NCI-H2107 treated with DMSO at 0.1 percent for 48 hours (cell line): ENCODE results near the gene EIF3I.

Experiments used
- DNase-seq: peaks from one replicate; lab custom pipeline; 2025; ENCODE audit not compliant: unreplicated experiment; lab: John Stamatoyannopoulos, UW

Gene EIF3I

DNA sequence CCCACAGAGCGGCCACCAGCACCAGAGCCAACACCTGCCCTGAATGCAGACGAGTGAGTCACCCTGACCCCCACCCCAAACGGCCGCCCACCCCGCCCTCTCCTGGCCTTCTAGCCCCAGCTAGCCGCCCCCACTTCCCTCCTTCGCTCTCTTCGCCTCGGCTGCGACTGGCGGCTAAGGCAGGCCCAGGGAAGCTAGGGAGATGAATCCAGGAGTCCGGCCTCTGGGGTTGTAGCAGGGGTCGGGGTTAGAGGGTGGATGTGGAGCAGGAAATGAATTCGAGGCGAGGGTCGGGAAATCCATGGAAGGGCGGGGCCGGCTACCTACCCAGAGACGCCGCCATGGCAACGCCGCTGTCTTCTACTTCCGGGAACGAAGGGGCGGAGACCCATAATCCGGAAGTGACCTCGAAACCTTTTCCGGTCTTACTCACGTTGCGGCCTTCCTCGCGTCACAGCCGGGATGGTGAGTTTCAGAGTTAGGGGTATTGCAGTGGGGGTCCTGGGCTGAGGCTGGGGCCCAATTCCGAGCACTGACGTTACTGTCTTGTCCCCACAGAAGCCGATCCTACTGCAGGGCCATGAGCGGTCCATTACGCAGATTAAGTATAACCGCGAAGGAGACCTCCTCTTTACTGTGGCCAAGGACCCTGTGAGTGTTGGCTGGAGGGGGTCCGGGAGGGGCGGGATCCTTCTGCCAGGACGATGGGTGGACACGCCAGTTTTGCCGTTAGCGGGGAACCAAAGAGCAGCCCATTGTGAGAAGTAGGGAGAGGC, at the start of gene EIF3I, which contains the start of gene TMEM234:
Gene EIF3I, plus strand, starts transcription at position 428 of the 776 bp plus-strand sequence. Its CDS starts 35 bp downstream, at position 463.
Gene TMEM234, minus strand, starts transcription at position 374 of the 776 bp plus-strand sequence. Its CDS starts 31 bp downstream, at position 343.
- DNase-seq, result peak; percentile 81

DNA sequence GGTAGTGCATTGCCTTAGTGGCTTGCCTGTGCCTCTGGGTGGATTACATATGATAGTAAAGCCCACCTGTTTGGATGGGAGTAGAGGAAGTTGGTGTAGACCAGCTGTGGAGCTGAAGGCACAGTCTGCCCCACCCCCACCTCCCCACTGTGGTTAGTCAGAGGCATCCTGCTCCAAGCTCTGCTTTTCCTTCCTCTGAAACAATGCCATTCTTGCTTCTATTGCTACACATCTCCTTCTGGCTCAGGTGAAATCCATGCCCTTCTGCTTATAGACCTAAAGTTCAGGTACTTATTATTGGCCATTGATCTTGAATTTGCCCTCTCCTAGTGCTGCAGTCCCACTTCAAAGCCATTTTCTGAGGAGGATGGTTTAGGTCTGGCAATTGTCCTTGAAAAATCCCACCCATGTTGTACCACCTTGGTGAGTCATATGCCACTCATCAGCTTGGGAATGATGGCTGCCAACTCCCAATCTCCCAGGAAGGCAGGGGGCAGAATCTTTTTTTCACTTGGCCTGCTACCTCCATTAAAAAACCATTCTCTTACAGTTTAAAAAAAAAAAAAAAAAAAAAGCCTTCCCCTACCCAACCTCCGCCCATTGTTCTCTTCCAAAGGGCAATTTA, 49.5 kb upstream of the EIF3I start:
- DNase-seq, result no peak

DNA sequence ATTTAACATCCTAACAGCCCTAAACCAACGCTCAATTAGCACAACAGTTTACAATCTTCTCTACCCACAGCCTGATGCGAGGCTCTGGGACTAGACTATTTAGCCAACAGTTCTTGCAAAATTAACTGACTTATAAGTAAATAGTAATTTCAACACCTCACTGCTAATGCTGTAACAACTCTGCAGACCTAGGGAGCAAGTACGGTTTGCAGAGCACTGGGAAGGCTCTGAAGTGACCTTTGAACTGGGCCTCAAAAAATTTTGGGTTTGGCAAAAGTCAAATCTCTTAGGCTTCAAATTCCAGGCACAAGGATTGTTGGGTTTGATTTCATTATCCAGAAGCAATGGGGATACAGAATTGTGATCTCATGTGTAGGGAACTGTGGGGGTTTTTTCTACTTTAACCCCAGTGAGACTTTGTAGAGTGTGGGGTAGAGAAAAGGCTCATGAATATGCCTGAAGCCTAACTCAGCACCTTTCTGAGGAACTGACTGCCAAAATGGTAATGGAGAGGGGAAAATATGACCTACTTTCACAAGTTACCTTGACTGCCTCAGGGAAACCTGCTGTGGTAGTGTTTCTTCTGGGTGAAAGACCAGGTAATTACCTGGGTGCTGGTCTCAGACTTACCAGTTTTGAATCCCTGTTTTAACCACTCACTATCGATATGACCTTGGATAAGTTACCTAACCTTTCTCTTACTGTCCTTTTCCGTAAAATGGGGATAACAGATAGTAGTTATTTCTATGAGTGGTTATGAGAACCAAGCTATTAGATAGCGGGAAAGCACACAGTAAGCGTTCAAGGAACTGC, 43.6 kb upstream of the EIF3I start:
- DNase-seq, result no peak

DNA sequence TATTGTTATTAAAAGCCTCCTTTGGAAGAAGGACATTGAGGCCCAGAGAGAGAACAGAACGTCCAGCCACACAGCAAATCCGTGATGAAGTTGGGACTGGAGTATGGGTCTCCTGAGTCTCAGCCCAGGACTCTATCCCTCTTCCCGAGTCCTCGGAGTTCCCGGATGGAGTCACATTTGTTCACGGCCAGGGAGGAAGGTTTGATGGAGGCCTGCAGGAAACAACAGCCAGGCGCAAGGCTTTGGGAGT, 43.1 kb upstream of the EIF3I start:
- no peak for DNase-seq

DNA sequence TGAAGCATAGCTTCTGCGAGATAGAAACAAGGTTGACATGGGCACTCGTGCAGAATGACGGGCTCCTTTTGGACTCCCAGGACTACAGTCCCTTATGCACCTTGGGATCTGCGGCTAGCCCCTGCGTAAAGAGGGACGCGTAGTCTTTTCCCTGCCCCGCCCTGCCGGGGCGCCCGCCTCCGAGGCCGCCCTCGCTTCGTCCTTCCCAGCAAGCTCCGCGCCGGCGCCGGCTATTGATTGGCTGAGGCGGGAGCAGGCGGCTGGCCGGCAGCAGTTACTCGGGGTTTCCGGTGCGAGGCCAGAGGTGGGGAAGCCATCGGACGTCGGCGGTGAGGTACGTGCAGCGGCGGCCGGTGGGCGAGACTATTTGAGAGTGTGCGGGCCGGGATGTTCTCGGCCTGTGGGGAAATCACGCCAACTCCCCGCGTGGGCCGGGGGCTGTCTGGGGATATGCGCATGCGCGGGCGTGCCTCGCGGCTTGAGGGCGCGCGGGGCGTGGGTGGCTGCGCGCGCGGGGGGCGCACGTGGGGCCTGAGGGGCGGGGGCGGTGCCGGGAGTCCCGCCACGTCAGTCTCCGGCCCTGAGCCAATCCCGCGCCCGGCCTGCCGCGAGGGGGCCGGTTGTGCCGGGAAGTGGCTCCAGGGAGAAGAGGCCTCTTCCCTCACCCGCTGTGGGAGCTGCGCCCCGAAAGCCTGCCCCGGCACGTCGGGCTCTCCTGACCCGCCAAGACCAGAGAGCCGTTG, 42.6 kb upstream of the EIF3I start, which contains the start of gene TXLNA:
Gene TXLNA, plus strand, starts transcription at position 233 of the 743 bp plus-strand sequence. CDS start 671 bp downstream, outside the sequence.
- peak; percentile 93 for DNase-seq

DNA sequence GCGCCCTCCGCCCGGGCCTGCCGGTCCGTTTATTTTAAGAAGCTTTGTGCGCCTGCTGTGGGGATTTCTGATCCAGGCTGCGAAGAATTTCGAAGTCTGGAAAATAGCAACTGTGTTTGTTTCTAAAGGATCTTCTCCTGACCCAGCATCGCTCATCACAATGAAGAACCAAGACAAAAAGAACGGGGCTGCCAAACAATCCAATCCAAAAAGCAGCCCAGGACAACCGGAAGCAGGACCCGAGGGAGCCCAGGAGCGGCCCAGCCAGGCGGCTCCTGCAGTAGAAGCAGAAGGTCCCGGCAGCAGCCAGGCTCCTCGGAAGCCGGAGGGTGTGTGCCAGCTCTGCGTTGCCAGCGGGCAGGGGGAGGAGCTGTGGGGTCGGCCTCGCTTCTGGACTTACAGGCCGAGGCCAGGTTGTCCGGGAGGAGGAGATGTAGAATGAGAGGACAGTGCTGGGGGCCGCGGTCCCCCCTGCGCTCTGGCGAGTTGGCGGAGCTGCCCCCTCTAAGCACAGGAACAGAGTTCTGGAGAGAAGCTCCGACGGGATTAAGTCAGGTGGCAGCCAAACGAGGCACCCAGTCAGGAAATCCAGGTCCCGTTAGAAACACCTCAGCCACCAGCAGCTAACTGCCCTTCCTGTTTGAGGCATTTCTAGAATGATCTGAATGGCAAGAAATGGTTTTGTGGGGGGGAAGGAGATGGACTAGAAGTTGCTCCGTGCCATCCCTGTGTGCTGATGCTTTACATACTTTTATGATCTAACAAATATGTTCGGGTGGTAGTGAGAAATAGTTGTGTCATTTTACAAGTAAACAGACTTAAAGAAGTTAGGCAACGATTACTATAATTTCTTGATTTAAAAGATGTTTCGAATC, 41.8 kb upstream of the EIF3I start:
- no peak for DNase-seq

DNA sequence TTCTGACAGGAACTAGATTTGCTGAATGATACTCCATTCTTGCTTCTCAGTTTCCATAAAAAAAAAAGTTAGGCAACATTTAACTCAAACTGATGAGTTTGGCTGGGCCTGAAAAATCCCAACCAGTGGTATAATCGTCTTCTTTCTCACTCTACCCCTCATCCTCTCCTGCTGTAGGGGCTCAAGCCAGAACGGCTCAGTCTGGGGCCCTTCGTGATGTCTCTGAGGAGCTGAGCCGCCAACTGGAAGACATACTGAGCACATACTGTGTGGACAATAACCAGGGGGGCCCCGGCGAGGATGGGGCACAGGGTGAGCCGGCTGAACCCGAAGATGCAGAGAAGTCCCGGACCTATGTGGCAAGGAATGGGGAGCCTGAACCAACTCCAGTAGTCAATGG, 41.1 kb upstream of the EIF3I start:
- no peak for DNase-seq

DNA sequence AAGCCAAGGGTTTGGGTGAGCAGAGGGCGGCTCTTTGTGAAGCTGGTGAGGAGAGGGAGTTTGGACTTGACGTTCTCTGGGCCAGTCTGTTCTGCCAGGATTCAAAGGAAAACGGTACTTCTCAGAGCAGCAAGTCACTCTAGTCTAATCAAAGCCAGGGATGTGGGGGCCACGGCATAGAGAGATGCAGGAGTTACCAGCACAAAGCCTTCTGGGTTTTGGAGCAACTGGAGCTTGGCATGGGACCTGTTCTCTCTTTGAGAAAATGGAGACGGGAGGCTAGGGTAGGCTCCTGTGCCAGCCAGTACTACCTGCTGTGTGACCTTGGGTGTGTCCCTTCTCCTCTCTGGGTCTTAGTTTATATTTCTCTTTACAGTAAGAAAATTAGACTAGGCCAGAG, 40.6 kb upstream of the EIF3I start:
- no peak for DNase-seq

DNA sequence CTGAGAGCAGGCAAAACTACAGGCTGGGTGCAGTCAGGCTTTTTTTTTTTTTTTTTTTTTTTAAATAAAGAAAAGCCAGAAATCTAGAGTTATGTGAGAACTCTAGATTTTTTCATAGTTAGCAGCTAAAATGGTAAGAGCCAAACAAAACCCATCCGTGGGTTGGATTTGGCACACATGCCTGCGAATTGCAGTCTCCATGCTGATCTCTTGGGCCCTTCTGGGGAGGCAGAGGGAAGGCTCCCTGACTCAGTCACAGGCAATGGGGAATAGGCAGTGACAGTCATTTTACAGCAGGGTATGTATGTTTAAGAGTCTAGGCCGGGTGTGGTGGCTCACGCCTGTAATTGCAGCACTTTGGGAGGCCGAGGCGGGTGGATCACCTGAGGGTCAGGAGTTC, 40.1 kb upstream of the EIF3I start:
- no peak for DNase-seq

DNA sequence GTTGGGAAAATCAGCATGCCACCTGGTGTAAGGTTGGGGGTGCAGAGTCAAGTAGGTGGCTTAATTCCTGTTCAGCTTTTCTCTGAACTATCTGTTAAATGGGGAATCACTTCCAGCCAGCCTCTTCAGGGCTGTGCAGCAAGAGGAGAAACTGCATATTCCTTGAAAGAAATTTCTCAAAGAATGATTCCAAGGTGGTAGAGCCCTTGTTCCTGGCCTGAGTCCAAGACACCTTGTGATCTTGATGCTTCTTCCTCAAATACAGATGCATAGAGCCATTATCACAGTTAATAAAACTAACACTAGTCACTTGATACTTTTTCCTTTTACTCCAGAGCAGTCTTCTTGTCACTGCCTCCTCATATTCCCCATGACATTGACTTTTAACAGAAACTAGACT, 37.6 kb upstream of the EIF3I start:
- DNase-seq, result no peak

DNA sequence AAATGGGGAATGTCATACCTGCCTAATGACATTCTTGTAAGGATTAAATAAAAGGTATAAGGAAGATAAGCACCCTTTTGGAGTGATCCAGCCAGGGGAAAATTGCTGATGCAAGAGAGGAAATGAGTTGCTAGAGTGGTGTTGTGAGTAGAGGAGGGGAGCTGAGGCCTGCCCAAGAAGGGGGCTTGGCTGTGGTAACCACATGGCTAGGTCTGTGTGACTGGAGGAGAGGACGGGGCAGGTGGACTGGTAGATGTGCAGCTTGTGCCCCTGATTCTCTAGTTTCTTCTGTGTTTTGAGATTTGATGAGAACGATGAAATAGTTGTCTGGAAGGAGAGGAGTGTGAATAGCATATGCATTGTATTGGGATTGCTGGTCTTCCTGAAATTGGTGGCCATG, 36.1 kb upstream of the EIF3I start:
- DNase-seq, result no peak

DNA sequence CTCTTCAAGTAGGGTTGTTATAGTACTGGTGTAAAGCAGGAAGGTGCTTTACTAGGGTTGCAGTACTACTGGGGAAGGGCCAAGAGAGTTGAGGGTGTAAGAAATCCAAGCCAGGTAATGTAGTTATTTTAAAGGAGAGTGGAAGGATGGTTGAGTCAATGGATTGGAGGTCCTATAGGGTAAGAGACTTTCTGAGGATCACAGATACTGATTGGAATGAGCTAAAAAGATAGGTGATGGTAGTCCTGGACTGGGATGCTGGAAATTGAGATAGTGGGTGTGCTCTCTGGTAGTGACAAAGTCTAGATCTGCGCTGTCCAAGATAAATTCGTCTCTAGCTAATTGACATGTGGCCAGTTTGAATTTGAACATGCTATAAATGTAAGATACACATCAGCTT, 35.7 kb upstream of the EIF3I start:
- no peak for DNase-seq

DNA sequence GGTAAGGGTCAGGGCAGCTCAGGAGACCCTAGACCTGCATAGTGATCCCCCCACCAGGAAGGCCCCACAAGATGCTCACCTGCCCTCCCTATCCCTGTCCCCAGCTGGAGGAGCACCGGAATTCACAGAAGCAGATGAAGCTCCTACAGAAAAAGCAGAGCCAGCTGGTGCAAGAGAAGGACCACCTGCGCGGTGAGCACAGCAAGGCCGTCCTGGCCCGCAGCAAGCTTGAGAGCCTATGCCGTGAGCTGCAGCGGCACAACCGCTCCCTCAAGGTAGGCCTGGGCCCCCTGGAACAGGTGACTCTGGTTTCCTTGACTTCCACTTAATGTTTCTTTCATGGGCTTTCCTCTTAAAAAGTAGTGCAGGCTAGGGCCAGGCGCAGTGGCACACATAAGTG, 34.4 kb upstream of the EIF3I start:
- no peak for DNase-seq

DNA sequence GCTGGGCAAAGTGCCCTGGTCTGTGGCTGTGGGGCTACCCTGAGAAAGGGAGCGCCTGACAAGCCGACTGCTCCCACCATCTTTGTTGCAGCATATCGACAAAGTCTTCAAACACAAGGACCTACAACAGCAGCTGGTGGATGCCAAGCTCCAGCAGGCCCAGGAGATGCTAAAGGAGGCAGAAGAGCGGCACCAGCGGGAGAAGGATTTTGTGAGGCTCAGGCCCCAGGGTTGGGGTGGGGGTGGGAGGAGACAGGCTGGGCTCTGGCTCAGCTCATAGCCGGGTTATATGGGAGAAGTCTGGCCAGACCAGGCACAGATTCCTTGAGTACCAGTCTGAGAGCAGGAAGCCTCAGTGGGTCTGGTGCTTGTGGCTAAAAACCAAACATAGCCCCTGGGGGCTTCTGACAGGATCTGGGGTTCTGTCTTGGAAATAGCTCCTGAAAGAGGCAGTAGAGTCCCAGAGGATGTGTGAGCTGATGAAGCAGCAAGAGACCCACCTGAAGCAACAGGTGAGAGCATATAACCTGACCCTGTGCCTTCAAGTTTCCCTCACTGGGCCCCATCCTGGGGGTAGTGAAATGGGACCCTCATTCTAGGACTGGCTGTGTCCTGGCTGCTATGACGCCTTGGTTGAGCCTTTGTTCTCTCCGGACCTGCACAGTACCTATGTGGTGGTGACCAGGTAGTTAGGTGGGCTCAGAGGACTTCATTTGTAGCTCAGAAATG, 29.8 kb upstream of the EIF3I start:
- no peak for DNase-seq

DNA sequence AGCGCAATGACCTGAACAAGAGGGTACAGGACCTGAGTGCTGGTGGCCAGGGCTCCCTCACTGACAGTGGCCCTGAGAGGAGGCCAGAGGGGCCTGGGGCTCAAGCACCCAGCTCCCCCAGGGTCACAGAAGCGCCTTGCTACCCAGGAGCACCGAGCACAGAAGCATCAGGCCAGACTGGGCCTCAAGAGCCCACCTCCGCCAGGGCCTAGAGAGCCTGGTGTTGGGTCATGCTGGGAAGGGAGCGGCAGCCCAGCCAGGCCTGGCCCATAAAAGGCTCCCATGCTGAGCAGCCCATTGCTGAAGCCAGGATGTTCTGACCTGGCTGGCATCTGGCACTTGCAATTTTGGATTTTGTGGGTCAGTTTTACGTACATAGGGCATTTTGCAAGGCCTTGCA, 27.2 kb upstream of the EIF3I start:
- no peak for DNase-seq

DNA sequence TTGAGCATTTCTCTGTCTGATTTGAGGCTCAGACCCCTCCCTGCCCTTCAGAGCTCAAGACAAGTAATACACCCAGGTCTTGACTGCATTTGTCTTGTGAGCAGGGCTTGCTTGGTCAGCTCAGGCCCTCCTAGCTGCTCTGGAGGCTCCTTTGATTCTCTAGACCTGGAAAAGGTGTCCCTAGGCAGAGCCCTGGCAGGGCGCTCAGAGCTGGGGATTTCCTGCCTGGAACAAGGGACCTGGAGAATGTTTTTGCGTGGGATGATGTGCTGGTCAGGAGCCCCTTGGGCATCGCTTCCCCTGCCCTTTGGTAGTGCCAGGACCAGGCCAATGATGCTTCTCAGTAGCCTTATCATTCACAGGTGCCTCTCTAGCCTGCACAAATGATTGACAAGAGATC, 26.7 kb upstream of the EIF3I start:
- no peak for DNase-seq

DNA sequence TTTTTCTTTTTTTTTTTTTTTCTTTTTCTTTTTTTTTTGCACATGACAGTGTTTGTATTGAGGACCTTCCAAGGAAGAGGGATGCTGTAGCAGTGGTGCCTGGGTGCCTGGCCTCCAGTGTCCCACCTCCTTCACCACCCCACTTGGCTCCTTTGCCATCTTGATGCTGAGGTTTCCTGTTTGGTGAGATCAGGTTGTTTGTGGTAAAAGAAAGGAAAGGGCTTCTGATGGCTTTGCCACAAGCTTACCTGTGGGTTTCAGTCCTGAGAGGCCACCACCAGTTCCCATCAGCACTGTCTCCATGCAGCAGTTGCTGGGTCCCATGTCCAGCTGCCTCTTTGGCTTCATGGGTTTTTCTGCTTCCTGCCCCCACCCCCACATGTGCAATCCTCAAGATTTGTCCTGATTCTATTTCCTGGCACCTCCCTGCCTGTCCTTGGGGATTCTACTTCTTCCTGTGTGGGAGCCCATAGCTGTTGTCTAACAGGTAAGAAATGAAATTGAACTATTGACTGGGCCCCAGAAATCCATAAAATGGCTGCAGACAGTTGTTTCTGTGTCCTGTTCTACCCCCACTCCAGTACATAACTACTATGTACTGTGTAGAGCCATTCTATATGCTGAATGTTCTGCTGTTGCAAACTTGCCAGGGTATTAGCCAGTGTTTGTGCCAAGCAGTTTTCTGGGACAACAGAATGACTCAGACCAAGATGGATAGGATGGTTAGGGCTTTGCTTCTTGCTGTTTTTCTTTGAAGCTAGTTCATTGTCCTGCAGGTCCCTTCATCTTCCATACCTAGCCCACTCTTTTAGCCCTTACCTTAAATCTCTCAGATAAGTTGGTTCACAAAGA, 26.0 kb upstream of the EIF3I start:
- DNase-seq, result no peak

DNA sequence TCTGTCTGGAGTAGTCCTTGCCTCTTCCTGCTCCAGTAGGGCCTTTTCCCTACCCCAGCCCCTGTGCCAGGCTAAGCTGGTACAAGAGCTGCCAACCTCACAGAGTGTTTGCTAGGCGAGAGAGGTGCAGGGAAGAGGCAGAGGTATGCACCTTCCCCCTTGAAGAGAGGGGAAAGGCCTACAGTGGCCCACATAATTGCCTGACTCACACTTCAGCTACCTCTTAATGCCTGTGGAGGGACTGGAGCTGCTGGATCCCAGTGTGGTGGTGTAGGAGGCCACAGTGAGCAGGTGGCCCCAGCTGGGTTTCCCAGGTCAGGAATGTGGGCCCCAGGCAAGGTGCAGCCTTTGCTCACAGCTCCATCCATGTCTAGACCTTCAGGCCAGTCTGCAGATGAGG, 25.1 kb upstream of the EIF3I start:
- no peak for DNase-seq

DNA sequence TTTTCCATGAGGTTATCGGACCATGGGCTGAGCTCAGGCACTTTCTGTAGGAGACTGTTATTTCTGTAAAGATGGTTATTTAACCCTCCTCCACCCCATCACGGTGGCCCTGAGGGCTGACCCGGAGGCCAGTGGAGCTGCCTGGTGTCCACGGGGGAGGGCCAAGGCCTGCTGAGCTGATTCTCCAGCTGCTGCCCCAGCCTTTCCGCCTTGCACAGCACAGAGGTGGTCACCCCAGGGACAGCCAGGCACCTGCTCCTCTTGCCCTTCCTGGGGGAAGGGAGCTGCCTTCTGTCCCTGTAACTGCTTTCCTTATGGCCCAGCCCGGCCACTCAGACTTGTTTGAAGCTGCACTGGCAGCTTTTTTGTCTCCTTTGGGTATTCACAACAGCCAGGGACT, 24.4 kb upstream of the EIF3I start:
- no peak for DNase-seq
